Lower lobe of right lung (tissue), 2 donors: ENCODE measurements around the gene FSTL4. TPM values are rescaled to one million over a fixed set of nuclear protein-coding genes. Genes with fewer than 3 reads are reported as not detected.

ENCODE experiments used
- ATAC-seq, 2 donors: fragments of 200-7000 bp; cut with Tn5 transposase; one replicate each; pipeline ENCODE4 v1.9.1; 2020 to 2022; ENCODE audit warnings: mild to moderate bottlenecking in 2 of 2, moderate library complexity in 2 of 2
- DNase-seq: peaks from one replicate; pipeline ENCODE4 v3.0.0-alpha.2; 2020
- H3K27ac ChIP-seq: fragments of 200-600 bp; one replicate; pipeline ENCODE4 v1.8.0; 2022
- H3K27me3 ChIP-seq: fragments of 200-600 bp; one replicate; pipeline ENCODE4 v1.8.0; 2022; ENCODE audit warnings: low read depth
- H3K36me3 ChIP-seq: fragments of 200-600 bp; one replicate; pipeline ENCODE4 v1.8.0; 2022; ENCODE audit warnings: mild to moderate bottlenecking
- H3K4me1 ChIP-seq: fragments of 200-600 bp; one replicate; pipeline ENCODE4 v1.8.0; 2022
- H3K4me3 ChIP-seq: fragments of 200-600 bp; one replicate; pipeline ENCODE4 v1.8.0; 2022; ENCODE audit warnings: mild to moderate bottlenecking
- H3K9me3 ChIP-seq: fragments of 200-600 bp; one replicate; pipeline ENCODE4 v1.8.0; 2022
- intact Hi-C: fragments of 100-400 bp; cut with DNase I; formaldehyde crosslinking; loops from one replicate; pipeline ENCODE4 v1.11.0; 2022
- total RNA-seq: library from RNA; stranded (reverse); fragmentation: NEBNext Ultra II Directional; extraction: Animal tissue kit (Norgen Biotek cat#: 25700); gene quantifications from one replicate; pipeline ENCODE4 v1.2.1, GENCODE V29; 2021
- TF ChIP-seq, protein P1 (sequence below): fragments of 200-600 bp; IDR thresholded peaks from one replicate; pipeline ENCODE4 v1.8.0; 2022; ENCODE audit warnings: antibody characterized with exemption, mild to moderate bottlenecking
- donor health status: DM: no; HTN: yes; CAD: no; lungs with severe emphysema.

Gene FSTL4
- total RNA-seq, 1 donor from 2014 or later = 1.9 TPM

- no peak overlapping the region for H3K27ac ChIP-seq
- intact Hi-C loops = no loop called here
- no peaks in the 10 kb centered on the region for H3K9me3 ChIP-seq
- no peak for ATAC-seq
- peaks cover 6% of the 10 kb centered on the region for H3K4me1 ChIP-seq
- H3K4me3 ChIP-seq = no peak overlapping the region
- no peaks in the 10 kb centered on the region for H3K27me3 ChIP-seq
- TF ChIP-seq, protein P1, sequence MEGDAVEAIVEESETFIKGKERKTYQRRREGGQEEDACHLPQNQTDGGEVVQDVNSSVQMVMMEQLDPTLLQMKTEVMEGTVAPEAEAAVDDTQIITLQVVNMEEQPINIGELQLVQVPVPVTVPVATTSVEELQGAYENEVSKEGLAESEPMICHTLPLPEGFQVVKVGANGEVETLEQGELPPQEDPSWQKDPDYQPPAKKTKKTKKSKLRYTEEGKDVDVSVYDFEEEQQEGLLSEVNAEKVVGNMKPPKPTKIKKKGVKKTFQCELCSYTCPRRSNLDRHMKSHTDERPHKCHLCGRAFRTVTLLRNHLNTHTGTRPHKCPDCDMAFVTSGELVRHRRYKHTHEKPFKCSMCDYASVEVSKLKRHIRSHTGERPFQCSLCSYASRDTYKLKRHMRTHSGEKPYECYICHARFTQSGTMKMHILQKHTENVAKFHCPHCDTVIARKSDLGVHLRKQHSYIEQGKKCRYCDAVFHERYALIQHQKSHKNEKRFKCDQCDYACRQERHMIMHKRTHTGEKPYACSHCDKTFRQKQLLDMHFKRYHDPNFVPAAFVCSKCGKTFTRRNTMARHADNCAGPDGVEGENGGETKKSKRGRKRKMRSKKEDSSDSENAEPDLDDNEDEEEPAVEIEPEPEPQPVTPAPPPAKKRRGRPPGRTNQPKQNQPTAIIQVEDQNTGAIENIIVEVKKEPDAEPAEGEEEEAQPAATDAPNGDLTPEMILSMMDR = no peak
- H3K36me3 ChIP-seq = no peaks in the 10 kb centered on the region
- no peak for DNase-seq
Measured at GRCh38 chr5:133423011-133423617, 189.2 kb downstream of the FSTL4 start.

DNA sequence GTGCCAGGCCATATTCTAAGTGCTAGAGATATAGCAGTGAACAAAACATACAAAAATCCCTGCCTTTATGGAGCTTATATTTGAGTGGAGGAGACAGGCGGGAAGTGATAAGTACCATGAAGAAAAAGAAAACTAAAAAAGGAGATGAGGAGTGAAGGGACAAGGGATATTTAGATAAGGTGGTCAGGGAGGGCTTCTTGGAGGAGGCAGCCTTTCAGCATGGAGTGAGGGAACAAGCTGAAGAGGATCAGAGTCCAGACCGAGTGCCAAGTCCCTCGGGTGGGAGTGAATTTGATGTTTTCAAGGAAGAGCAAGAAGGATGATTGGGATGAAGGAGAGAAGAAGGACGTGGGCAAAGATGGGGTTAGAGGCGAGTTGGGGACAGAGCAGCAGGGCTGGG, 190.5 kb downstream of the FSTL4 start:
- Histone ChIP-seq H3K27me3 (no peaks in the 10 kb centered on the region), H3K4me3 (no peak overlapping the region)

GRCh38 chr5:133421394-133421793, 190.9 kb downstream of the FSTL4 start:
- DNase-seq (no peak), ATAC-seq (peak in 1 of 2 donors; percentile 35)
- Histone ChIP-seq H3K27me3 (no peaks in the 10 kb centered on the region), H3K4me3 (no peak overlapping the region), H3K27ac (no peak overlapping the region), H3K9me3 (no peaks in the 10 kb centered on the region), H3K4me1 (peaks cover 6% of the 10 kb centered on the region), H3K36me3 (no peaks in the 10 kb centered on the region)
- TF ChIP-seq, protein P1 = no peak
- intact Hi-C loops = no loop called here

More for the DNA sequence above, 190.5 kb downstream of the FSTL4 start:
- no peak for DNase-seq
- no peak overlapping the region for H3K27ac ChIP-seq
- no peaks in the 10 kb centered on the region for H3K36me3 ChIP-seq
- ATAC-seq = no peak
- TF ChIP-seq, protein P1 = no peak
- peaks cover 6% of the 10 kb centered on the region for H3K4me1 ChIP-seq
- no peaks in the 10 kb centered on the region for H3K9me3 ChIP-seq
- intact Hi-C loops = no loop called here

GRCh38 chr5:133420440-133421301, 191.7 kb downstream of the FSTL4 start:
- TF ChIP-seq, protein P1 = no peak
- Histone ChIP-seq H3K4me1 (peaks cover 6% of the 10 kb centered on the region), H3K27me3 (no peaks in the 10 kb centered on the region), H3K36me3 (no peaks in the 10 kb centered on the region), H3K4me3 (no peak overlapping the region), H3K27ac (no peak overlapping the region), H3K9me3 (no peaks in the 10 kb centered on the region)
- ATAC-seq = no peak
- no peak for DNase-seq
- intact Hi-C loops = no loop called here

DNA sequence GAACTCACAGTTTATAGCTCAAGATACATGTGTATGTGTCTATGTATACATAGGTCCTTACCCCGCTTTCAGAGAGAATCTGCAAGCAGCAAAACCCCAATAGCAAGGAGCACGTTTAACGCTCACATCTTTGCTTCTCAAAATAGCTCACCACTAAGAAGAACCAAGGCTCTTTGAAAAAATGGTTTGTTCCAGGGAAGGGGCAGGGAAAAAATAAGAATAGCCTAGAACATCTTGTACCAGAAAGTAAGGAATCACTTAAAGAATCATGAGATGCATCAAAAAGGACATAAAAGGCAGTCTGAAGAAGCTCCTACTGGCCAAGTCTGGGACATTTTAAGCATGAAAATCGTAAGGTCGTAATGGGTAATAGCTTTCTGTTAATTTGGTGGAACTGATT, 196.4 kb downstream of the FSTL4 start:
- Histone ChIP-seq H3K9me3 (no peaks in the 10 kb centered on the region), H3K27ac (no peak overlapping the region), H3K4me1 (no peaks in the 10 kb centered on the region), H3K36me3 (no peaks in the 10 kb centered on the region), H3K27me3 (no peaks in the 10 kb centered on the region), H3K4me3 (no peak overlapping the region)
- TF ChIP-seq, protein P1 = no peak
- ATAC-seq (no peak), DNase-seq (no peak)
- intact Hi-C loops = no loop called here
